Epidermal melanocyte (primary cell): ENCODE results near the gene SDR9C7.

Experiments
- DNase-seq: peaks from one replicate; pipeline ENCODE4 v3.0.0; 2011; ENCODE audit warnings: low spot score; ENCODE audit not compliant: insufficient read length

Gene SDR9C7

DNA sequence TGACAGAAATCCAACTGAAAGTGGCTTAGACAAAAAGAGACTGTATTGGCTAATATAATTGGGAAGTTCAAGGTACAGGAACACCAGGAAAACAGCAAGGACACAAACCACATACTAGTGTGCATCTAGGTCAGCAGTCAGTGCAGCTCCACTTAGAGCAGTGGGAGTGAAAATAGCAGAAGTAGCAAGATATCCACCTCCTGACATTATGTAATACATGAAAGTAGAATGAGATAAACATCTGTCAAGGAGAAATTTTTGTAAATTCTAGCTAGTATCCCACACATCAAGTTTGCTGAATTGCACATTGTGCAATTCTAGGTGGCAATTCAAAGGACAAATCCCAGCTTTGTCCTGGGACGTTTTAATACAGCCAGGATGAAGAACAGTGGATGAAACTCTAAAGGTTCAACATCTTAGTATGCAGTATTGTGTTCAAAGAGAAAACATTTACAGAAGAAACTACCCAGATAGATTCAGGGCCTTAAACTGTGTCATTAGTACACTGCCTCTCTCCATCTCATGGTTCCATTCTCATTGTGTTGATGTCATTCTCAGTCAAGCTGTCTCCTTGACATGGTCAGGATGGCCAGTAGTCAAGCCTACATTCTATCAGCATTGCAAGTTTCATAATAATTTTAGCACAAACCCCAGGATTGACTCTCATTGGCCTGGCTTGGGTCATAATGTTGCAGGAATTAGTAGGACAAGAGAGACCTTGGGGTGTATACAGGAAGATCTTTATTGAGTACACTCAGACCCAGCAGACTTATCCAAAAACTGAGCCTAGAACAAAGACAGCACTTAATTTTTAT, 56.8 kb downstream of the SDR9C7 start:
- no peak for DNase-seq

DNA sequence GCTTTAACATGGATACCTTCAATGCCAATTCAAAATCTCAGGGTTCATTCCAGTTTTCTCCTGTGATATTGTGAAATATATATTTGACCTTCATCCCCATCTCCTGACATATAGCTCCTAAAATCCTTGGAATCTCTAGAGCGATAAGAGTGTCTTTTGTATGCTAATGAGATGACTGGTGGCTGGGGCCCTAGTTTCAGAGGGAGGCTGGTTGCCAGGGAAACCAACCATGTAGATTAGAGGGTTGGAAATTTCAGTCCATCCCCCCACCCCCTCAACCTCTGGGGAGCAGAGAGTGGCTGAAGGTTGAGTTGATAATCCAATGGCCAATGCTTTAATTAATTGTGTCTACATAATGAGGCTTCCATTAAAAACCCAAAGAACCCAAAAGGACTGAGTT, 59.4 kb downstream of the SDR9C7 start:
- DNase-seq = no peak

DNA sequence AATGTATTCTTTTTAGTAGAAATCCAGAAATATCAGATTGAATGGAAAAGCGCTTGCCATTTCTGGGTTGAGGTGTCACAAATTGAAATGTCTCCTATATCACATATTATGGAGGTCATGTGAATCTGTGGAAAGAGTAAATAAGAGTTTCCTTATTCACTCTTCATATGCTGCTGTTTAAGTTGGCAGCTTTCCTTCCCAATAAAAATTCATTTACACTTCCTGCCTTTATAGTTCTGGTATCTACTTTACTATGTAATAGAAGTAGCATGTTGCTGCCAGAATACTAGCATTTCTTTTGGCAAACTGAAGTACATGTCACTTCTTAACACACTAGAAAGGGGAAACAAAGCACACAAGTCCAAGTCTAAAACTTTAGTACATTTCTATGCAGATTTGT, 60.8 kb downstream of the SDR9C7 start:
- no peak for DNase-seq
